ENCODE measurements around the gene DOCK9.

DOCK9 gene

DNA sequence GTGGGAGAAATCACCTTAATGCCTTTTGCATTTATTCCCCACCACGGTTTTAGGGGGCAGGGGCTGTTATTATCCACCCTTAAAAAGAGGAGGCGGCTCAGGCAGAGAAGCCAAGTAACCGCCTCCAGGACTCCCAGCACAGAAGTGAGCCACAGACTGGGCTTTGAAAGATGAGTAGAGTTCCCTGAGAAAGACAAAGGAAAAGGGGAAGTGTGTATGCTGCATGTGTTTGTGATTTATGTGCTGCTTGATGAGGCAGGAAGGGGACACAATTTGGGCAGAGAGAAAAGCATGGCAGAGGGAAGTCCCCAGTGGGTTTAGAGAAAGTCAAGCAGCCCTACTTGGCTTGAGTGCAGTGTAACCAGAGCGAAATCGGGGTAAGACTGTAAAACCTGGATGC is 85.0 kb downstream of the DOCK9 start:
- Histone ChIP-seq H3K4me1 (ENCODE audit: insufficient read depth, low read length) (peaks cover 45% of the 10 kb centered on the region), H3K9me3 (ENCODE audit: control insufficient read depth, insufficient read depth, low read length) (no peaks in the 10 kb centered on the region), H3K9ac (ENCODE audit: low read depth, low read length) (no peak overlapping the region), H3K36me3 (ENCODE audit: insufficient read depth, low read length) (no peaks in the 10 kb centered on the region)

DNA sequence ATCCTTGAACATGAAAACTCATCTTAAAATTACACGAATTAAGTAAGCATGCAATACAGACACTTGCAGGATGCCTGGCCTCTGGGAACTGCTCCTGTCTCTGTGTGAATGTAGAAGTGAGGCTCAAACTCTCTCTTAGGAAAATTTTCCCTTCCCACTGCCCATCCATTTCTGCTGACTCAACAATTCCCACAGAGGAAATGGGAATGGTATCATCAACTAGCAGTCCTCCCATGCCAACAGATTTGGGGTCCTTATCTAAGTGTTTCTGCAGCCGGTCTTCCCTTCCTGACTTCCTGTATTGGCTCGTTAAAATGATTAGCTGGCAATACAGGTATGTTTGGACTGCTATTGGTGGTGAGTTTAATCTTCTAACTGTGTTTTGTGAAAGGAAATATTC is 85.8 kb downstream of the DOCK9 start:
- Histone ChIP-seq H3K9ac (ENCODE audit: low read depth, low read length) (no peak overlapping the region), H3K4me1 (ENCODE audit: insufficient read depth, low read length) (peaks cover 46% of the 10 kb centered on the region), H3K36me3 (ENCODE audit: insufficient read depth, low read length) (no peaks in the 10 kb centered on the region), H3K9me3 (ENCODE audit: control insufficient read depth, insufficient read depth, low read length) (no peaks in the 10 kb centered on the region)

GRCh38 chr13:98890925-98891324 is 86.9 kb downstream of the DOCK9 start:
- no peak overlapping the region for H3K9ac ChIP-seq (ENCODE audit: low read depth, low read length)
- peaks cover 53% of the 10 kb centered on the region for H3K4me1 ChIP-seq (ENCODE audit: insufficient read depth, low read length)
- no peaks in the 10 kb centered on the region for H3K9me3 ChIP-seq (ENCODE audit: control insufficient read depth, insufficient read depth, low read length)
- no peaks in the 10 kb centered on the region for H3K36me3 ChIP-seq (ENCODE audit: insufficient read depth, low read length)

DNA sequence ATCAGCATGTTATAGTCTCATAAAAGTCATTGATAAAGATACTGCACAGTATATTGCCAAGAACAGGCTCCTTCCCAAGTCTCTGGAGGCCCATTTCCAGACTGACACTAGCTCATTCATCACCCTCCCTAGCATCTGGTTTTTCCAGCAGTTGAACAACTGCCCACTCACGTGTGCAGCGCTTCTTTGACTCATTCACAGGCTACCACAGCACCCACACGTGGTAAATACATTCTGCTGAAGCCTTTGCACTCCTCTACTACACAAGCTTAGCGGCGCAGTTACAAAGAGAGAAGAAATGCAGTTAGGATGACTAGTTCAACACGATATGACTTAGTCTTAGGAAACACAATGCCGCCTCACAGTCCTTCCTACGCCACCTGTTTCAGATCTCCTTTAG is 87.7 kb downstream of the DOCK9 start:
- Histone ChIP-seq H3K9ac (ENCODE audit: low read depth, low read length) (no peak overlapping the region), H3K36me3 (ENCODE audit: insufficient read depth, low read length) (no peaks in the 10 kb centered on the region), H3K9me3 (ENCODE audit: control insufficient read depth, insufficient read depth, low read length) (no peaks in the 10 kb centered on the region), H3K4me1 (ENCODE audit: insufficient read depth, low read length) (peaks cover 53% of the 10 kb centered on the region)

- Histone ChIP-seq H3K9ac (ENCODE audit: low read depth, low read length) (no peak overlapping the region), H3K9me3 (ENCODE audit: control insufficient read depth, insufficient read depth, low read length) (no peaks in the 10 kb centered on the region), H3K4me1 (ENCODE audit: insufficient read depth, low read length) (peaks cover 53% of the 10 kb centered on the region), H3K36me3 (ENCODE audit: insufficient read depth, low read length) (peaks cover 3% of the 10 kb centered on the region; the same call in 1 of the 2 replicates)
These were observed 88.3 kb downstream of the DOCK9 start for GRCh38 chr13:98889419-98890085.

- Histone ChIP-seq H3K9ac (ENCODE audit: low read depth, low read length) (no peak overlapping the region), H3K9me3 (ENCODE audit: control insufficient read depth, insufficient read depth, low read length) (no peaks in the 10 kb centered on the region), H3K4me1 (ENCODE audit: insufficient read depth, low read length) (peaks cover 53% of the 10 kb centered on the region), H3K36me3 (ENCODE audit: insufficient read depth, low read length) (peaks cover 4% of the 10 kb centered on the region; the same call in 1 of the 2 replicates)
These were observed 89.0 kb downstream of the DOCK9 start for GRCh38 chr13:98888890-98889279.

GRCh38 chr13:98888222-98888889 is 89.5 kb downstream of the DOCK9 start:
- Histone ChIP-seq H3K36me3 (ENCODE audit: insufficient read depth, low read length) (peaks cover 4% of the 10 kb centered on the region; the same call in 1 of the 2 replicates), H3K4me1 (ENCODE audit: insufficient read depth, low read length) (peaks cover 53% of the 10 kb centered on the region), H3K9me3 (ENCODE audit: control insufficient read depth, insufficient read depth, low read length) (no peaks in the 10 kb centered on the region), H3K9ac (ENCODE audit: low read depth, low read length) (no peak overlapping the region)

DNA sequence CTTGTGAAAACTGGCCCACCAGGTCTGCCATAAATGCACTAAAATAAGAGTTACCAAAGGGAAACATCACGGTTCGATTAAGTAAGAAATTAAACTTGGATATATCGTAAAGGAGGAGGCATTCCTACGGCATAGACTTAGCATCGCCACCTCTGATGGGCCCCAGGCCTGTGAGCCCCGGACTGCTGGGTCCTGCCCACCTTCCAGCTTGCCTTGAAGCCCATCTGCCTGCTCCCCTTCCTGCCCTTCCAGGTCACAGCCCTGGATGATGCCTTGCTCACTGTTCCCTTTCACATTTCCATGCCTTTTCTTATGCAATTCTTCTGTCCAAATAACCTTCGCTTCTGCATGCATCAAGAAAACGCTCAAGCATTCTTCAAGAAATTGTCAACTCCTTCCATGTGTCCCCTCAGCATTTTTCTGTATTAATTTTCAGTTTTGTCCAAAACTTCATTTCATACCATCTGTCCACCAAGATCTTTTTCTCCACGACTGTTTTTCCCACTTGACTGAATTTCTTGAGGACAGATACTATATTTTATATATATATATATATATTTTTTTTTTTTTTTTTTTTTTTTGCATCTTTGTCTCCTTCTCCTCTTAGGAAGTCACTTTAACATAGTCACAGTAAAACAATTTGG is 91.2 kb downstream of the DOCK9 start:
- H3K4me1 ChIP-seq (ENCODE audit: insufficient read depth, low read length): peaks cover 38% of the 10 kb centered on the region
- peaks cover 4% of the 10 kb centered on the region; the same call in 1 of the 2 replicates for H3K36me3 ChIP-seq (ENCODE audit: insufficient read depth, low read length)
- no peaks in the 10 kb centered on the region for H3K9me3 ChIP-seq (ENCODE audit: control insufficient read depth, insufficient read depth, low read length)
- no peak overlapping the region for H3K9ac ChIP-seq (ENCODE audit: low read depth, low read length)

GRCh38 chr13:98885600-98885999 is 92.3 kb downstream of the DOCK9 start:
- peaks cover 33% of the 10 kb centered on the region for H3K4me1 ChIP-seq (ENCODE audit: insufficient read depth, low read length)
- no peaks in the 10 kb centered on the region for H3K9me3 ChIP-seq (ENCODE audit: control insufficient read depth, insufficient read depth, low read length)
- H3K9ac ChIP-seq (ENCODE audit: low read depth, low read length): no peak overlapping the region
- peaks cover 4% of the 10 kb centered on the region; the same call in 1 of the 2 replicates for H3K36me3 ChIP-seq (ENCODE audit: insufficient read depth, low read length)

- H3K4me1 ChIP-seq (ENCODE audit: insufficient read depth, low read length): peaks cover 19% of the 10 kb centered on the region; the same call in 1 of the 2 replicates
- peaks cover 4% of the 10 kb centered on the region; the same call in 1 of the 2 replicates for H3K36me3 ChIP-seq (ENCODE audit: insufficient read depth, low read length)
- H3K9ac ChIP-seq (ENCODE audit: low read depth, low read length): no peak overlapping the region
- H3K9me3 ChIP-seq (ENCODE audit: control insufficient read depth, insufficient read depth, low read length): no peaks in the 10 kb centered on the region
These were observed 93.9 kb downstream of the DOCK9 start for GRCh38 chr13:98883998-98884397.

DNA sequence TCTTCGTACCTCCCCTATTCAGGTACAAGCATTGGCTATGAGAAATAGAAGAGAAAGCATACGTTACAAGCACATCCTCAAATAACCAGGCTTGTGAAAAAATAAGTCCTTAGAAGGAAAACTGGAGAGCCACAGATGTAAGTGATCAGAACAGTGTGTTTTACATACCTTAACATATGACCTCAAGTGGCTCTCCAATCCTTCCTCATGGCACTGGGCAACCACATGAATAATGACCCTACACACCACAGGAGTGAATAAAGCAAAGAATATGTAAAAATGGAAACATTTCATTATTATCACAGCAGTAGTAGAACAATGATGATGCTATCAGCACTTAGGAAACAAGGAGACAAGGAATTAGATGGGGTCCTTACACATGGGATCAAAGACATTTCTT is 96.5 kb downstream of the DOCK9 start:
- H3K9ac ChIP-seq (ENCODE audit: low read depth, low read length): no peak overlapping the region
- peaks cover 10% of the 10 kb centered on the region; the same call in 1 of the 2 replicates for H3K4me1 ChIP-seq (ENCODE audit: insufficient read depth, low read length)
- H3K36me3 ChIP-seq (ENCODE audit: insufficient read depth, low read length): peaks cover 4% of the 10 kb centered on the region; the same call in 1 of the 2 replicates
- H3K9me3 ChIP-seq (ENCODE audit: control insufficient read depth, insufficient read depth, low read length): no peaks in the 10 kb centered on the region

GRCh38 chr13:98880677-98881076 is 97.2 kb downstream of the DOCK9 start:
- no peaks in the 10 kb centered on the region for H3K9me3 ChIP-seq (ENCODE audit: control insufficient read depth, insufficient read depth, low read length)
- H3K9ac ChIP-seq (ENCODE audit: low read depth, low read length): no peak overlapping the region
- peaks cover 4% of the 10 kb centered on the region; the same call in 1 of the 2 replicates for H3K36me3 ChIP-seq (ENCODE audit: insufficient read depth, low read length)
- H3K4me1 ChIP-seq (ENCODE audit: insufficient read depth, low read length): peaks cover 14% of the 10 kb centered on the region

GRCh38 chr13:98879957-98880356 is 97.9 kb downstream of the DOCK9 start:
- Histone ChIP-seq H3K4me1 (ENCODE audit: insufficient read depth, low read length) (peaks cover 20% of the 10 kb centered on the region), H3K9ac (ENCODE audit: low read depth, low read length) (no peak overlapping the region), H3K36me3 (ENCODE audit: insufficient read depth, low read length) (peaks cover 4% of the 10 kb centered on the region; the same call in 1 of the 2 replicates), H3K9me3 (ENCODE audit: control insufficient read depth, insufficient read depth, low read length) (no peaks in the 10 kb centered on the region)

- no peaks in the 10 kb centered on the region for H3K36me3 ChIP-seq (ENCODE audit: insufficient read depth, low read length)
- H3K9ac ChIP-seq (ENCODE audit: low read depth, low read length): no peak overlapping the region
- no peaks in the 10 kb centered on the region for H3K9me3 ChIP-seq (ENCODE audit: control insufficient read depth, insufficient read depth, low read length)
These were observed 98.7 kb downstream of the DOCK9 start for GRCh38 chr13:98879127-98879520.

More at GRCh38 chr13:98879127-98879520, 98.7 kb downstream of the DOCK9 start:
- peaks cover 28% of the 10 kb centered on the region for H3K4me1 ChIP-seq (ENCODE audit: insufficient read depth, low read length)

All from ES-I3 (cell line).